Mesenteric fat pad (tissue), 1 donor: Measurements from ENCODE around the gene AK4. TPM values are rescaled to one million over a fixed set of nuclear protein-coding genes. Genes with fewer than 3 reads are reported as not detected.
"Not testable (repeated sequence)": the region's sequence is repeated elsewhere in the genome, so short reads cannot be mapped to it uniquely, and the experiment has no call there.

Experiments
- DNase-seq: peaks from one replicate; pipeline ENCODE4 v3.0.0-alpha.2; 2020; ENCODE audit warnings: low spot score
- total RNA-seq: library from RNA; stranded (reverse); fragmentation: NEBNext Ultra II Directional; extraction: Animal tissue kit (Norgen Biotek cat#: 25700); gene quantifications from one replicate; pipeline ENCODE4 v1.2.1, GENCODE V29; 2021
- donor health status: DM: yes; HTN: yes; CAD: no.

The AK4 gene
- total RNA-seq, 1 donor from 2014 or later = 101 TPM

- no peak for DNase-seq
These were observed 62.3 kb downstream of the AK4 start for GRCh38 chr1:65210325-65210724.

GRCh38 chr1:65211331-65211730, 63.3 kb downstream of the AK4 start:
- no peak for DNase-seq

GRCh38 chr1:65213271-65214023, 65.4 kb downstream of the AK4 start:
- DNase-seq = no peak

GRCh38 chr1:65214340-65215027, 66.5 kb downstream of the AK4 start:
- DNase-seq = no peak

- no peak for DNase-seq
These were observed 69.0 kb downstream of the AK4 start for GRCh38 chr1:65216989-65217388.

- DNase-seq = no peak
These were observed 73.8 kb downstream of the AK4 start for GRCh38 chr1:65221638-65222339.

- no peak for DNase-seq
These were observed 74.4 kb downstream of the AK4 start for GRCh38 chr1:65222340-65222940.

GRCh38 chr1:65224681-65225091, 76.7 kb downstream of the AK4 start:
- no peak for DNase-seq

GRCh38 chr1:65225179-65225578, 77.2 kb downstream of the AK4 start:
- DNase-seq = no peak

GRCh38 chr1:65229201-65229600, 81.2 kb downstream of the AK4 start:
- DNase-seq = no peak

- no peak for DNase-seq
These were observed 81.8 kb downstream of the AK4 start for GRCh38 chr1:65229754-65230339.

- no peak for DNase-seq
These were observed 82.9 kb downstream of the AK4 start for GRCh38 chr1:65230731-65231481.

GRCh38 chr1:65231718-65232330, 83.8 kb downstream of the AK4 start:
- DNase-seq = no peak

- no peak for DNase-seq
These were observed 84.5 kb downstream of the AK4 start for GRCh38 chr1:65232461-65232990.

GRCh38 chr1:65233782-65234181, 85.8 kb downstream of the AK4 start:
- DNase-seq = no peak

- no peak for DNase-seq
These were observed 88.1 kb downstream of the AK4 start for GRCh38 chr1:65235867-65236805.

- not testable (repeated sequence) for DNase-seq
These were observed 89.1 kb downstream of the AK4 start for GRCh38 chr1:65237088-65237487.

GRCh38 chr1:65237503-65237902, 89.5 kb downstream of the AK4 start:
- no peak for DNase-seq

- DNase-seq = no peak
These were observed 90.0 kb downstream of the AK4 start for GRCh38 chr1:65238010-65238409.
